Fibroblast of lung (primary cell): ENCODE measurements around the gene ALDH1L2.

Experiments
- EZH2 ChIP-seq: IDR thresholded peaks from 2 replicates; pipeline ENCODE4 v1.5.1; 2012; ENCODE audit warnings: low read length, control low read depth, mild to moderate bottlenecking; ENCODE audit errors: missing control alignments
- TF ChIP-seq, protein P1 (sequence below), 2 donors: IDR thresholded peaks in 1 of 2; conservative IDR thresholded peaks in 1 of 2; 1 replicate in 1 of 2; 2 replicates in 1 of 2; pipeline ENCODE4 v1.5.1; 2011 to 2012; ENCODE audit warnings: low read length in 2 of 2, control low read depth in 1 of 2, inconsistent platforms in 1 of 2, low read depth in 1 of 2, mild to moderate bottlenecking in 1 of 2

DNA sequence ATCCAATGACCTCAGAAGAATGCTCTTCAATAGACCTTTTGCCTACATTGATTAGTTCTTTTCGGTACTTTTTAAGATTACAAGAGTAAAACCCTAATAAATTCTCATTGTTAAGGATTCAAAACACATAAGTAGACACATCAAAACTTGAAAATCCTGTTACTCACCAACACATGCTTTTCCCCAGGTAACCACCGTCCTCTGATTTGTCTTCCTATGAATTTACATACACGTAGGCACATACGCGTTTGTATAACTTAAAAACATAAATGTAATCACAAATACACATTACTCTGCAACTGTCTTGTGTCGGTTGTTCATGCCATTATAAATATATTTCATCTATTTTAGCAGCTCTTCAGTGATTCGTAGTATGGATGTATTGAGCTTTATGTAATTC, 22.4 kb upstream of the ALDH1L2 start:
- no peak for TF ChIP-seq EZH2
- TF ChIP-seq, protein P1, sequence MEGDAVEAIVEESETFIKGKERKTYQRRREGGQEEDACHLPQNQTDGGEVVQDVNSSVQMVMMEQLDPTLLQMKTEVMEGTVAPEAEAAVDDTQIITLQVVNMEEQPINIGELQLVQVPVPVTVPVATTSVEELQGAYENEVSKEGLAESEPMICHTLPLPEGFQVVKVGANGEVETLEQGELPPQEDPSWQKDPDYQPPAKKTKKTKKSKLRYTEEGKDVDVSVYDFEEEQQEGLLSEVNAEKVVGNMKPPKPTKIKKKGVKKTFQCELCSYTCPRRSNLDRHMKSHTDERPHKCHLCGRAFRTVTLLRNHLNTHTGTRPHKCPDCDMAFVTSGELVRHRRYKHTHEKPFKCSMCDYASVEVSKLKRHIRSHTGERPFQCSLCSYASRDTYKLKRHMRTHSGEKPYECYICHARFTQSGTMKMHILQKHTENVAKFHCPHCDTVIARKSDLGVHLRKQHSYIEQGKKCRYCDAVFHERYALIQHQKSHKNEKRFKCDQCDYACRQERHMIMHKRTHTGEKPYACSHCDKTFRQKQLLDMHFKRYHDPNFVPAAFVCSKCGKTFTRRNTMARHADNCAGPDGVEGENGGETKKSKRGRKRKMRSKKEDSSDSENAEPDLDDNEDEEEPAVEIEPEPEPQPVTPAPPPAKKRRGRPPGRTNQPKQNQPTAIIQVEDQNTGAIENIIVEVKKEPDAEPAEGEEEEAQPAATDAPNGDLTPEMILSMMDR (conservative IDR thresholded peaks at IDR 0.05 in 1 of 2, IDR thresholded peaks at IDR 0.05 in 1 of 2; ENCODE audit: low read depth in 1 of 2, low read length in 2 of 2) = no peak
